Measurements from ENCODE around the gene APOL6. TPM values are rescaled to one million over a fixed set of nuclear protein-coding genes. Genes with fewer than 3 reads are reported as not detected.
A peak's percentile ranks its signal among the peaks of the same experiment; 100 is the strongest.

The APOL6 gene
- total and polyA plus RNA-seq, 2 of the 13 experiments (the other 11 are each of a cell fraction or from before 2014, with no cell fraction given): 5.2 to 7.5 TPM

- no TSS peak for BruUV-seq (replicated peaks)
- H3K4me2 ChIP-seq (ENCODE audit: low read depth, low read length): peak overlapping the region; percentile 69
- peaks cover 36% of the 10 kb centered on the region for H3K4me1 ChIP-seq (ENCODE audit: insufficient read depth, low read length)
- TF ChIP-seq MEF2D (CRISPR knock-in tag; IDR thresholded peaks at IDR 0.05) (no peak), NKX3-1 (CRISPR knock-in tag; IDR thresholded peaks at IDR 0.05) (no peak), ZMYM3 (CRISPR knock-in tag; IDR thresholded peaks at IDR 0.05) (peak; percentile 83), TP53 (CRISPR knock-in tag; conservative IDR thresholded peaks at IDR 0.05) (no peak), ZNF629 (CRISPR knock-in tag; conservative IDR thresholded peaks at IDR 0.05) (peak; percentile 96), ZBTB38 (CRISPR knock-in tag; IDR thresholded peaks at IDR 0.05) (no peak), ZIK1 (CRISPR knock-in tag; IDR thresholded peaks at IDR 0.05; ENCODE audit: borderline replicate concordance, low read depth) (no peak), KDM1A (CRISPR knock-in tag; IDR thresholded peaks at IDR 0.05) (peak; percentile 80), U2AF2 (IDR thresholded peaks at IDR 0.05; ENCODE audit: low read depth, low read length) (no peak), SIX4 (CRISPR knock-in tag; IDR thresholded peaks at IDR 0.05) (no peak), ADNP (CRISPR knock-in tag; IDR thresholded peaks at IDR 0.05) (0 out of 2 replicates have a peak, but pooled peaks have one; percentile 56)
- in situ Hi-C loops (cut with HindIII; ENCODE audit: extremely low pct_ligation_motif_present, low pct_unique_long_range_greater_than_20kb) (no loop called here), intact Hi-C loops (cut with micrococcal nuclease; ENCODE audit: unreplicated experiment) (no loop called here)
- FAIRE-seq (no peak), DNase-seq (ENCODE audit: low spot score) (no peak), ATAC-seq (no peak)
- 68% methylated on average over 6 of the region's 7 CpGs for WGBS (ENCODE audit: low lambda C conversion rate)
- H4K20me1 ChIP-seq (ENCODE audit: insufficient read depth, low read length): no peaks in the 10 kb centered on the region
- peak overlapping the region; percentile 85; the same call in 1 of the 2 replicates for H3K9ac ChIP-seq (ENCODE audit: insufficient read depth, low read depth, low read length)
- CTCF ChIA-PET (ENCODE audit: low intra/inter-chr PET ratio, low total read pairs): no interaction called here
- H3K27me3 ChIP-seq (ENCODE audit: control insufficient read depth in 1 of 2, insufficient read depth in 2 of 2, low read length in 2 of 2): no peaks in the 10 kb centered on the region; a peak in 1 of 5 replicates
- peak overlapping the region; percentile 91 for H3K27ac ChIP-seq (ENCODE audit: extremely low read length, insufficient read depth, low read length)
- 0 out of 2 replicates have a peak, but pooled peaks cover 3% of the 10 kb centered on the region for H3K9me3 ChIP-seq (ENCODE audit: low read length)
- peaks cover 20% of the 10 kb centered on the region for H3K79me2 ChIP-seq (ENCODE audit: insufficient read depth, low read length)
- H3K4me3 ChIP-seq (replicated peaks in 1 of 3; ENCODE audit: insufficient read depth in 1 of 3, low read depth in 2 of 3, low read length in 3 of 3): peak overlapping the region; percentile 2 to 89 (median 85); a peak in 4 of 6 replicates
- POLR2A ChIA-PET: no interaction called here
- no peaks in the 10 kb centered on the region for H3K36me3 ChIP-seq (replicated peaks in 1 of 2; ENCODE audit: control insufficient read depth in 1 of 2, insufficient read depth in 2 of 2, low read length in 2 of 2)
- no peak overlapping the region for H2AFZ ChIP-seq (ENCODE audit: low read length)
Observed at GRCh38 chr22:35649636-35650250, 1.5 kb downstream of the APOL6 start.
